ENCODE data around the gene CNST.
A peak's percentile ranks its signal among the peaks of the same experiment; 100 is the strongest.
"Not testable (repeated sequence)": the region's sequence is repeated elsewhere in the genome, so short reads cannot be mapped to it uniquely, and the experiment has no call there.

Gene CNST

DNA sequence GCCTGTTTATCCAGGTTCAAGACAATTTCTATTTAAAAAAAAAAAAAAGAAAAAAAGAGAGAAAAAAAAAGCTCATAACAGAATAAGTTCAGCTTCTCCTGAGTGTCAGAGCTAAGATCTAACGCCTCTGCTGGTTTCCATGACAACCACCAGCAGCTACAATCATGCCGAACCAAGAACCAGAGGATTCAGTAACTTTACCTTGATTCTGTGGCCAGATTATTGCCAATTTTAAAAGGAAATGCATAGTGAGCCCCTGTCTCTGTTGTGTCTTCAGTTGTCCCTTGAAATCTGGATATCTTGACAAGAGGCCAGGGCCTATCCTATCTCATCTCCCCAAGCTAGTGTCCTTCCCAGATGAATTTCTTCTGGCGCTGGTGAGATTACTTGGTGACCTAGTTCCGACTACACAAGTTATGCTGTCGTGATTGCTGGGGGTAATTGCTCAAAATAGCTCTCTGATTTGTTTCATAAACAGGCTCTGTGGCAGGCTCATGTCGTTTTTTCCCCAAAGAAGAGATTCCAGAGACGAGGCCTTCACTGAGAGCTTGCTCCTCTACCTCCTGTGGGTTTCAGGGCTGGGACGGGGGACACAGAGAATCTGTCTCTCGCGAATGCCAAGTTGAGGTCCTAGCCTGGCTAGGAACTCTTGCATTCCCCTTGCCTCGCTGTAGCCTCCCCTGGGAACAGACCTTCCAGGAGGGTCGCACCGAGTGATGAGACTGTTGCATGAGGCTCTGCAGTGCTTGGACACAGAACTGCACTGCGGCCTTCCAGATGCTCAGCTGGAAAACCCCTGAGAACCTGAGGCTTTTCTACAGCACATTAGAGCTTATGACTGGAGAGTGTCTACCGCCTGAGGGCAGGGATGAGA lies 125.6 kb downstream of the CNST start:
- no peak overlapping the region for H3K4me3 ChIP-seq (ENCODE audit: low read depth, low read length)
- TF ChIP-seq, protein P1, sequence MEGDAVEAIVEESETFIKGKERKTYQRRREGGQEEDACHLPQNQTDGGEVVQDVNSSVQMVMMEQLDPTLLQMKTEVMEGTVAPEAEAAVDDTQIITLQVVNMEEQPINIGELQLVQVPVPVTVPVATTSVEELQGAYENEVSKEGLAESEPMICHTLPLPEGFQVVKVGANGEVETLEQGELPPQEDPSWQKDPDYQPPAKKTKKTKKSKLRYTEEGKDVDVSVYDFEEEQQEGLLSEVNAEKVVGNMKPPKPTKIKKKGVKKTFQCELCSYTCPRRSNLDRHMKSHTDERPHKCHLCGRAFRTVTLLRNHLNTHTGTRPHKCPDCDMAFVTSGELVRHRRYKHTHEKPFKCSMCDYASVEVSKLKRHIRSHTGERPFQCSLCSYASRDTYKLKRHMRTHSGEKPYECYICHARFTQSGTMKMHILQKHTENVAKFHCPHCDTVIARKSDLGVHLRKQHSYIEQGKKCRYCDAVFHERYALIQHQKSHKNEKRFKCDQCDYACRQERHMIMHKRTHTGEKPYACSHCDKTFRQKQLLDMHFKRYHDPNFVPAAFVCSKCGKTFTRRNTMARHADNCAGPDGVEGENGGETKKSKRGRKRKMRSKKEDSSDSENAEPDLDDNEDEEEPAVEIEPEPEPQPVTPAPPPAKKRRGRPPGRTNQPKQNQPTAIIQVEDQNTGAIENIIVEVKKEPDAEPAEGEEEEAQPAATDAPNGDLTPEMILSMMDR (IDR thresholded peaks at IDR 0.05; ENCODE audit: insufficient read depth, low read depth, low read length, missing control alignments), result no peak
- no peak for DNase-seq (ENCODE audit: low read depth)

DNA sequence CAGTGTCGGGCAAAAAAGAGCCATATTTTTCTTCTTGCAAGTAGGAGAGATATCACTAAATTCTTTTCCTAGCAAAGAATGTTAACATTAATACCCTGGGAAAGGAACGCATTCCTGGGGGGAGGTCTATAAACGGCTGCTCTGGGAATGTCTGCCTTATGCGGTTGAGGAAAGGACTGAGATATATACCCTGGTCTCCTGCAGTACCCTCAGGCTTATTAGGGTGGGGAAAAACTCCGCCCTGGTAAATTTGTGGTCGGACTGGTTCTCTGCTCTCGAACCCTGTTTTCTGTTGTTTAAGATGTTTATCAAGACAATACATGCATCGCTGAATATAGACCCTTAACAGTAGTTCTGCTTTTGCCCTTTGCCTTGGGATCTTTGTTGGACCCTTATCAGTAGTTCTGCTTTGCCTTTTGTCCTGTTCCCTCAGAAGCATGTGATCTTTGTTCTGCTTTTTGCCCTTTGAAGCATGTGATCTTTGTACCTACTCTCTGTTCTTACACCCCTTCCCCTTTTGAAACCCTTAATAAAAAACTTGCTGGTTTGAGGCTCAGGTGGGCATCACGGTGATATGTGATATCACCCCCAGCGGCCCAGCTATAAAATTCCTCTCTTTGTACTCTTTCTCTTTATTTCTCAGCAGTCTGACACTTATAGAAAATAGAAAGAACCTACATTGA lies 128.1 kb downstream of the CNST start:
- H3K4me3 ChIP-seq (ENCODE audit: low read depth, low read length); DNase-seq (ENCODE audit: low read depth): not testable (repeated sequence)

DNA sequence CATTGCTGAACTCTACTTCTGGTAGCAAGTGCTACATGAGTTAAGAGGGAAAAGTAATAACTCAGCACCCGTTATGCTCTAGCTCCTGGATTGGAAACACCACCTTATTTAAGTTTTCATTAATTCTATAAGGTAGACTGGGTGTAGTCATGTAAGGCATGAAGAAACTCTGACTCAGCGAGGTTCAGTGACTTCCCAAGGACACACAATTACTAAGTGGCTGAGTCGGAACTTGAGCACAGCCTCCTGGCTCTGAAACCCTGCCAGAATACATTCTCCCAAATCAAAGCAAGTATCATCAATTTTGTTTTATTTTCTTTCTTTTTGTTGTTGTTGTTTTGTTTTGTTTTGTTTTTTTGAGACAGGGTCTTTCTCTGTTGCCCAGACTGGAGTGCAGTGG lies 128.9 kb downstream of the CNST start:
- TF ChIP-seq, protein P1 (IDR thresholded peaks at IDR 0.05; ENCODE audit: insufficient read depth, low read depth, low read length, missing control alignments), result no peak
- DNase-seq (ENCODE audit: low read depth), result no peak
- no peak overlapping the region for H3K4me3 ChIP-seq (ENCODE audit: low read depth, low read length)

DNA sequence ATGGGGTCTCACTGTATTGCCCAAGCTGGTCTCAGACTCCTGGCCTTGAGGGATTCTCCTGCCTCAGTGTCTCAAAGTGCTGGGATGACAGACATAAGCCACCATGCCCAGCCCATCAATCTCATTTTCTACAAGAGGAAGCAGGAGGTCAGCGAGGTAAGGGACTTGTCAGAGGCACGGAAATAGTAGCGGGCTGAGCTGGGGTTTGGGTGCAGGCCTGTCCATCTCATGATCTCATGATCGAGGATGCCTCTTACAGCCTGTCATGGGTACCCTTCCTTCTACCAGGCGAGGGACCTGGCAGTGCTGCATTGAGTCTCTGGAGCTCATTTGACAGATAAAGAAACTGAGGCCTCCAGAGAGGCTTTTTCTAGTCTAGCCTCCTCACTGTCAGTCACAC lies 129.4 kb downstream of the CNST start:
- DNase-seq (ENCODE audit: low read depth), result no peak
- no peak overlapping the region for H3K4me3 ChIP-seq (ENCODE audit: low read depth, low read length)
- TF ChIP-seq, protein P1 (IDR thresholded peaks at IDR 0.05; ENCODE audit: insufficient read depth, low read depth, low read length, missing control alignments), result no peak

DNA sequence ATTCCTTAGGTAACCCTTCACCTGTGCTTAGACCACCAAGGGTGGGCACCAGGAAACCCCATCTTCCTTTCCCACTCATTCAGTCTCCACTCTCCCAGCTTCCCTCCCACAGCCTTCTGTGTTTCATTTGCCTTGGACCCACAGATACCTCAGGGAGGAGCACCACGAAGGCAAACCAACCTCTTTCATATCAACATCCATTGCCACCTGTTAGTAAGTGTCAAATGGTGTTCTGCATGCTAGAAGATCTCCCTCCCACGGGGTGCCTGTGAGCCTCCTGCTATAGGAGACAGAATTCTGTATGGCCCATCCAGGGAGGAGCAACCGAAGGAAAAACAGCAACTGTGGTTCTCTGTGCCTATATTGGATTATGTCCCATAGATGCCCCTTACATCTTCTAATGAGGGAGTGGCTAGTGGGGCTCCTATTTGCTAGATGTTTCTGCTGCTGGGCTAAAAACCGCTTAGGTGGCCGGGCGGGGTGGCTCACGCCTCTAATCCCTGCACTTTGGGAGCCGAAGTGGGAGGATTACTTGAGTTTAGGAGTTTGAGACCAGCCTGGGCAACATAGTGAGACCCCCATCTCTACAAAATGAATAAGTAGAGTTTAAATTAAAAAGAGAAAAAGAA lies 132.3 kb downstream of the CNST start:
- no peak overlapping the region for H3K4me3 ChIP-seq (ENCODE audit: low read depth, low read length)
- DNase-seq (ENCODE audit: low read depth), result no peak
- TF ChIP-seq, protein P1 (IDR thresholded peaks at IDR 0.05; ENCODE audit: insufficient read depth, low read depth, low read length, missing control alignments), result no peak

DNA sequence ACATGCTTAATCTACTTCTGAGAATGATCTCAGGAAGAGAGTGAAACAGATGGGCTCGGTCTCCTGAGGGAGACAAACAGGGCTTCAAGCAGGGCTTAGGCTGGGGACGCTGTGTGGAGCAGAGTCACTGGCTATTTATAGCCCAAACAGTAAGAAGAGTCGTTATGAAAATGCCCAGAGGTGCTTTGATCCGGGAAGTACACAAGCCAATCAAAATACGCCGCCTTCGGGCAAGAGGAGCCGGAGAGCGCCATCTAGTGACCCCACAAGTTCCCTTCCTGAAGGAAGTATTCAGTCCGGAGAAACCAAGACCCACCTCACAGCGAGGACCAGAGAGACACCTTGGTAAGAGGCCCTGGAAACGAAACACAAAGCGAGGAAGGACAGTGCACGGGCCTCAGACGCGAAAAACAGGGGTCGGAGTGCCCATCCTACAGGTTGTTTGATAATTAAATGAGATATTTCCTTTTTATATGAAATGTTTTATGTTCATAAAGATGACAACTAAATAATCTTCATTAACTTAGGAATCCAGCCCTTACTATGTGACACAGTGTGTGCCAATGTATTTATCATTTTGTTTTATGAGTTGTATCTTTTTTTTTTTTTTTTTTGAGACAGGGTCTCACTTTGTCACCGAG lies 133.0 kb downstream of the CNST start:
- TF ChIP-seq, protein P1 (IDR thresholded peaks at IDR 0.05; ENCODE audit: insufficient read depth, low read depth, low read length, missing control alignments), result peak; percentile 84
- 0 out of 2 replicates have a peak overlapping the region, but pooled peaks have one; percentile 12 for H3K4me3 ChIP-seq (ENCODE audit: low read depth, low read length)
- peak; percentile 95 for DNase-seq (ENCODE audit: low read depth)

DNA sequence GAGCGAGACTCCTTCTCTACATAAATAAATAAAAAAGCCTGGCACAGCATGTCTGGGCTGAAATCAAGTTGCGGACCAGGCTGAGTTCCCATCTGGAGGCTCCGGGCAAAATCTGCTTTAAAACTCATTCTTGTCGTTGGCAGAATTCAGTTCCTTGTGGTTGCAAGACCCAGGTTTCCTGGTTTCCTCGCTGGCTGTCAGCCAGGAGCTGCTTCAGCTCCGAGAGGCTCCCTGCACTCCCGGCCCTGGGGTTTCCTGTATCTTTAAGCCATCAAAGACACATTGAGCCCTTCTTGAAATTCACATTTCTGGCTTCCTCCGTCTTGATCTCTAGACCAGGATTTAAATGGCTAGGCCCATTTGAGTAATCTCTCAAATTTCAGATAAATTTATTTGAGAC lies 137.3 kb downstream of the CNST start:
- DNase-seq (ENCODE audit: low read depth), result no peak
- H3K4me3 ChIP-seq (ENCODE audit: low read depth, low read length), result no peak overlapping the region
- TF ChIP-seq, protein P1 (IDR thresholded peaks at IDR 0.05; ENCODE audit: insufficient read depth, low read depth, low read length, missing control alignments), result no peak
